ENCODE measurements around the gene ITCH.

DNA sequence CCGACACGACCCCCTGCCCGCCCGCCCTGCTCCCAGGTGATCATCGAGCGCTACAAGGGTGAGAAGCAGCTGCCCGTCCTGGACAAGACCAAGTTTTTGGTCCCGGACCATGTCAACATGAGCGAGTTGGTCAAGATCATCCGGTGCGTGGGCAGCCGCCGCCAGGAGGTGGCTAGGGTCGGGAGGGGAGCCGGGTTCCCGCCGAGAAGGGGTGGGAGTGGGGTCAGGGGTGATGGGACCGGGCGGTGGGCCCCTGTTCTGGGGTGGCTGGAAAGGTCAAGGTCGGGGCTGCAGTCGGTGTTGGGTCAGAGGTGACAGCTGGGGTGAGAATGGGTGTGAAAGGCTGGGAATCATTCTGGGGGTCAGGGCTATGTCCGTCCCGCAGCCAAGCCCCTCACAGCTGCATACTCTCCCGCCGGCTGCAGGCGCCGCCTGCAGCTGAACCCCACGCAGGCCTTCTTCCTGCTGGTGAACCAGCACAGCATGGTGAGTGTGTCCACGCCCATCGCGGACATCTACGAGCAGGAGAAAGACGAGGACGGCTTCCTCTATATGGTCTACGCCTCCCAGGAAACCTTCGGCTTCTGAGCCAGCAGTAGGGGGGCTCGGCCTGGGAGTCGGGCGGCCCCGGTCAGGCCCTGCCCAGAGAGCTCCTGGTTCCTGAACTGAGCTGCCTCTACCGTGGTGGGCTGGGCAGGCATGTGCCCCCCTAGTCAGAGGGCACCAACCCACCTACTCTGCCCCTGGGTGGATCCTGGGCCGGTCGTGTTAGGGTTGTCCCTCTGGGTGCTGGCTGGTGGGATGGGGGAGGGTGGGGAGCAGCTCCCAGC, 196.5 kb downstream of the ITCH start:
- TF ChIP-seq, protein P1, sequence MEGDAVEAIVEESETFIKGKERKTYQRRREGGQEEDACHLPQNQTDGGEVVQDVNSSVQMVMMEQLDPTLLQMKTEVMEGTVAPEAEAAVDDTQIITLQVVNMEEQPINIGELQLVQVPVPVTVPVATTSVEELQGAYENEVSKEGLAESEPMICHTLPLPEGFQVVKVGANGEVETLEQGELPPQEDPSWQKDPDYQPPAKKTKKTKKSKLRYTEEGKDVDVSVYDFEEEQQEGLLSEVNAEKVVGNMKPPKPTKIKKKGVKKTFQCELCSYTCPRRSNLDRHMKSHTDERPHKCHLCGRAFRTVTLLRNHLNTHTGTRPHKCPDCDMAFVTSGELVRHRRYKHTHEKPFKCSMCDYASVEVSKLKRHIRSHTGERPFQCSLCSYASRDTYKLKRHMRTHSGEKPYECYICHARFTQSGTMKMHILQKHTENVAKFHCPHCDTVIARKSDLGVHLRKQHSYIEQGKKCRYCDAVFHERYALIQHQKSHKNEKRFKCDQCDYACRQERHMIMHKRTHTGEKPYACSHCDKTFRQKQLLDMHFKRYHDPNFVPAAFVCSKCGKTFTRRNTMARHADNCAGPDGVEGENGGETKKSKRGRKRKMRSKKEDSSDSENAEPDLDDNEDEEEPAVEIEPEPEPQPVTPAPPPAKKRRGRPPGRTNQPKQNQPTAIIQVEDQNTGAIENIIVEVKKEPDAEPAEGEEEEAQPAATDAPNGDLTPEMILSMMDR (IDR thresholded peaks at IDR 0.05): no peak
- no peak for TF ChIP-seq POLR2A (IDR thresholded peaks at IDR 0.05)
